Melanocyte of skin (primary cell): ENCODE data around the gene CRYBG1. TPM values are rescaled to one million over a fixed set of nuclear protein-coding genes. Genes with fewer than 3 reads are reported as not detected.

Source experiments
- small RNA-seq, 2 donors: library from RNA; depleted of rRNA; stranded (forward); fragments of <200 nt; gene quantifications; one replicate each; pipeline ENCODE3, GENCODE V24; 2012
- total RNA-seq, 2 donors: library from RNA; depleted of rRNA; stranded (reverse); fragments of >200 nt; gene quantifications; 2 replicates each; pipeline ENCODE4 v1.2.3, GENCODE V29; 2012

Gene CRYBG1, protein sequence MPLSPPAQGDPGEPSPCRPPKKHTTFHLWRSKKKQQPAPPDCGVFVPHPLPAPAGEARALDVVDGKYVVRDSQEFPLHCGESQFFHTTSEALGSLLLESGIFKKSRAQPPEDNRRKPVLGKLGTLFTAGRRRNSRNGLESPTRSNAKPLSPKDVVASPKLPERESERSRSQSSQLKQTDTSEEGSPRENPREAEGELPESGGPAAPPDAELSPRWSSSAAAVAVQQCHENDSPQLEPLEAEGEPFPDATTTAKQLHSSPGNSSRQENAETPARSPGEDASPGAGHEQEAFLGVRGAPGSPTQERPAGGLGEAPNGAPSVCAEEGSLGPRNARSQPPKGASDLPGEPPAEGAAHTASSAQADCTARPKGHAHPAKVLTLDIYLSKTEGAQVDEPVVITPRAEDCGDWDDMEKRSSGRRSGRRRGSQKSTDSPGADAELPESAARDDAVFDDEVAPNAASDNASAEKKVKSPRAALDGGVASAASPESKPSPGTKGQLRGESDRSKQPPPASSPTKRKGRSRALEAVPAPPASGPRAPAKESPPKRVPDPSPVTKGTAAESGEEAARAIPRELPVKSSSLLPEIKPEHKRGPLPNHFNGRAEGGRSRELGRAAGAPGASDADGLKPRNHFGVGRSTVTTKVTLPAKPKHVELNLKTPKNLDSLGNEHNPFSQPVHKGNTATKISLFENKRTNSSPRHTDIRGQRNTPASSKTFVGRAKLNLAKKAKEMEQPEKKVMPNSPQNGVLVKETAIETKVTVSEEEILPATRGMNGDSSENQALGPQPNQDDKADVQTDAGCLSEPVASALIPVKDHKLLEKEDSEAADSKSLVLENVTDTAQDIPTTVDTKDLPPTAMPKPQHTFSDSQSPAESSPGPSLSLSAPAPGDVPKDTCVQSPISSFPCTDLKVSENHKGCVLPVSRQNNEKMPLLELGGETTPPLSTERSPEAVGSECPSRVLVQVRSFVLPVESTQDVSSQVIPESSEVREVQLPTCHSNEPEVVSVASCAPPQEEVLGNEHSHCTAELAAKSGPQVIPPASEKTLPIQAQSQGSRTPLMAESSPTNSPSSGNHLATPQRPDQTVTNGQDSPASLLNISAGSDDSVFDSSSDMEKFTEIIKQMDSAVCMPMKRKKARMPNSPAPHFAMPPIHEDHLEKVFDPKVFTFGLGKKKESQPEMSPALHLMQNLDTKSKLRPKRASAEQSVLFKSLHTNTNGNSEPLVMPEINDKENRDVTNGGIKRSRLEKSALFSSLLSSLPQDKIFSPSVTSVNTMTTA (N-terminal part only)
- total RNA-seq: under 1 TPM; 0.34 to 0.67 TPM

DNA sequence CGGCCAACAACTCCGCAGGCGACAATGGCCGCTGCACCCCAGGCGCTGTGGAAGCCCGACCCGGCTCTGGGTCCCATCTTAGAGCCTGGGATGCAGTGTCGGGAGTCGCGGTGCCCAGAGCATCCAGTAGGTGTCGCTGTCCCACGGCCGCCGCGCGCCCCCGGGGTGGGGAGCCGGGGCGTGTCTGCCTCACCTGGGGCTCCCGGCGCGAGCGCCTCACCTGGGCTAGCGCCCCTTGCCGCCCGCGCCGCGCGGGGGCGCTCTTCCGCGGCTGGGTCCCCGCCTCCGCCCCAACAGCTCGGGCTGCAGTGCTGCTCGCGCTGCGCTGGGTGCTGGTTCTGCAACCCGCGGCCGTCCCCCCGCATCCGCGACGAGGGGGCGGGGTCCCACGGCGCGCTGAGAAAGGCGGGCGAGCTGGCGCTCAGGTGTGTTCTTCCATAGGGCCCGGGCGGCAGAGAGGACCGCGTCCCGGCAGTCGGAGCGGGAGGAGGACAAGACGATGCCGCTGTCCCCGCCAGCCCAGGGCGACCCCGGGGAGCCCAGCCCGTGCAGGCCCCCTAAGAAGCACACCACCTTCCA lies at the start of gene CRYBG1:
TSS of gene CRYBG1 (plus strand) at position 308 of the 579 bp plus-strand sequence. CDS start at position 500, 192 bp downstream.

DNA sequence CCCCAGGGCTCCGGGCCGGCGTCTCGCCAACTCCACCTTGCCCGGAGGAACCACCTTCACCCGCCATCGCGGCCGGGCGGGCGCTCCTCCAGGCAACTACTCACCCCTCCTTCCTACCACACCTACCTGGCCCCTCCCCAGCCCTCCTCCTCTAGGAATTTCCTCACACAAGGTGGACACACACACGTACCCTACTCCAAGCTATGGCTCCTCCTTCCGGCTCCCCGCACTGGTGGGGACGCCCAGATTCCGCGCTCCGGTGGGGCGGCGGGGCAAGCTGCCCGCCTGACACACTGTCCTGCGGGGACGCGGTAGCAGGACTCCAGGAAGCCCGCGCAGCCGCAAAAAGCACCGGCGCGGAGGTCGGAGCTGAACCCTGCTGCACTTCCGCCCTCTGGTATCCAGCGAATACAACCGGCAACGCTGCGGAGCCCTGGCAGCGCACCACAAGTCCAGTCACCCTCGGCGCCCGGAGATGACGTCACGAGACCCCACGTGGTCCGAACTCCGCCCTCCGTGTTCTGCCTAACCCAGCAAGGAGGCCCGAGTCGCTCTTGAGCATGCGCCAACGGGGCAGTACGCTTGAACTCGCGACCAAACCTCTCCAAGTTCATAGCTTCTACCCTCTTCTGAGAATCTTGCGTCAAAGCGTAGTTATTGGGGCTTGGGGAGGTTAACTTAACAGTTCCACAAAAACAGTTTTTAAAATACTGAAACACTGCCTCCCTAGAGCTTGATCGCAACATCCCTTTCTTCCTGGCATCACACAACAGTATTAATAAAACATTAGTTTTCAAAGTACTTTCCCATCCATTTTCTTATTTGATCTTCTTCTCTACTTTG lies 35.0 kb upstream of the CRYBG1 start, which contains the start of gene ATG5:
TSS of gene ATG5 (minus strand) at position 425 of the 843 bp plus-strand sequence. CDS start 9,552 bp downstream, outside the sequence.

Small RNA genes lying within 50 kb of the gene (small RNA-seq; reads per million reads assigned to genes)
- gene RF00019 (0 reads per million in 2 donors), gene RNA5SP211 (0 to 0.06 reads per million in 2 donors), gene RNU6-527P (0 reads per million in 2 donors)

Other genes with a start within 250 kb of the CRYBG1 start
- 10 to 100 TPM; 28.6 to 47.6 TPM for gene ATG5, start 35.0 kb upstream of the CRYBG1 start, total RNA-seq